Breast epithelium (tissue), 3 donors: ENCODE data around the gene ROS1.

Experiments
- POLR2A ChIP-seq: fragments of 450-650 bp; IDR thresholded peaks from one replicate; pipeline ENCODE4 v1.6.1; 2016; ENCODE audit warnings: antibody characterized with exemption, mild to moderate bottlenecking, moderate library complexity
- POLR2AphosphoS5 ChIP-seq, 3 donors: sonication (generic); formaldehyde crosslinking; IDR thresholded peaks; one replicate each; pipeline ENCODE4 v1.6.1; 2017; ENCODE audit warnings: antibody characterized with exemption in 3 of 3
- TF ChIP-seq, protein P1 (sequence below), 3 donors: fragments of 450-650 bp; IDR thresholded peaks; one replicate each; pipeline ENCODE4 v1.5.1; 2016 to 2017; ENCODE audit warnings: antibody characterized with exemption in 3 of 3, mild to moderate bottlenecking in 3 of 3, moderate library complexity in 3 of 3

DNA sequence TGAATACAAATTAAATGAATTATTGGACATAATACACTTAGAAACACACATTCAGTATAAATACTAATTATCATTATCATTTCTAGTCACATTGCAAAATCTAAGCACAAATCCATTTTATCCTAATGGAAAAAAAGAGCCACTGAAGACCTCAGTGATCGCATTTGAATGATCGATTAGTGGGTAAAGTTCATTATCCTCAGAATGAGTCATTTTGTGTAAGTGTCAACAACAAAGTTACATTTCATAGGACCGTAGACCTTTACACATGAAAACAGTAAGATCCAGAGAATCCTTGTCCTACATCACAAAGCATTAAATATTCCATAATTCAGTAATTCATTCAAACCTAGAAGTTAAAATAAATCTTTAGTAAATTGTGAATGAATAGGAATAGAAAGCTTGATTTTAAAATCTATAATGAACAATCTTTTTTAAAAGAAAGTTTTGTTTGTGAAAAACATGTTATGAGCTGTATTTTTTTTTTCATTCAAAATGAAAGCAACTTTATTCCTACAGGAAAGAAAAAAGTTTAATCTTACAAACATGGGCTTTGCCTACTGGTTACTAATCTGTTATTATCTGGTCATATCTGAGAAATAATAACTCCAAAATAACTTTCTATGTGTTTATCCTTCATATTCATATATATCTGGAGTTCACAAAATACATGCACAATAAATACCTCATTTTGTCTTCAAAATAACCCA, 33.7 kb downstream of the ROS1 start:
- TF ChIP-seq, protein P1, sequence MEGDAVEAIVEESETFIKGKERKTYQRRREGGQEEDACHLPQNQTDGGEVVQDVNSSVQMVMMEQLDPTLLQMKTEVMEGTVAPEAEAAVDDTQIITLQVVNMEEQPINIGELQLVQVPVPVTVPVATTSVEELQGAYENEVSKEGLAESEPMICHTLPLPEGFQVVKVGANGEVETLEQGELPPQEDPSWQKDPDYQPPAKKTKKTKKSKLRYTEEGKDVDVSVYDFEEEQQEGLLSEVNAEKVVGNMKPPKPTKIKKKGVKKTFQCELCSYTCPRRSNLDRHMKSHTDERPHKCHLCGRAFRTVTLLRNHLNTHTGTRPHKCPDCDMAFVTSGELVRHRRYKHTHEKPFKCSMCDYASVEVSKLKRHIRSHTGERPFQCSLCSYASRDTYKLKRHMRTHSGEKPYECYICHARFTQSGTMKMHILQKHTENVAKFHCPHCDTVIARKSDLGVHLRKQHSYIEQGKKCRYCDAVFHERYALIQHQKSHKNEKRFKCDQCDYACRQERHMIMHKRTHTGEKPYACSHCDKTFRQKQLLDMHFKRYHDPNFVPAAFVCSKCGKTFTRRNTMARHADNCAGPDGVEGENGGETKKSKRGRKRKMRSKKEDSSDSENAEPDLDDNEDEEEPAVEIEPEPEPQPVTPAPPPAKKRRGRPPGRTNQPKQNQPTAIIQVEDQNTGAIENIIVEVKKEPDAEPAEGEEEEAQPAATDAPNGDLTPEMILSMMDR (IDR thresholded peaks at IDR 0.05) = no peak
- TF ChIP-seq POLR2AphosphoS5 (IDR thresholded peaks at IDR 0.05) (no peak), POLR2A (no peak)
